GM21390 (cell line): Measurements from ENCODE around the gene CNTN4.
"Not testable (repeated sequence)": the region's sequence is repeated elsewhere in the genome, so short reads cannot be mapped to it uniquely, and the experiment has no call there.

ENCODE experiments used
- ATAC-seq: cut with Tn5 transposase; IDR thresholded peaks from one replicate; pipeline ENCODE4 v1.9.1; 2021; ENCODE audit not compliant: unreplicated experiment

CNTN4 gene

DNA sequence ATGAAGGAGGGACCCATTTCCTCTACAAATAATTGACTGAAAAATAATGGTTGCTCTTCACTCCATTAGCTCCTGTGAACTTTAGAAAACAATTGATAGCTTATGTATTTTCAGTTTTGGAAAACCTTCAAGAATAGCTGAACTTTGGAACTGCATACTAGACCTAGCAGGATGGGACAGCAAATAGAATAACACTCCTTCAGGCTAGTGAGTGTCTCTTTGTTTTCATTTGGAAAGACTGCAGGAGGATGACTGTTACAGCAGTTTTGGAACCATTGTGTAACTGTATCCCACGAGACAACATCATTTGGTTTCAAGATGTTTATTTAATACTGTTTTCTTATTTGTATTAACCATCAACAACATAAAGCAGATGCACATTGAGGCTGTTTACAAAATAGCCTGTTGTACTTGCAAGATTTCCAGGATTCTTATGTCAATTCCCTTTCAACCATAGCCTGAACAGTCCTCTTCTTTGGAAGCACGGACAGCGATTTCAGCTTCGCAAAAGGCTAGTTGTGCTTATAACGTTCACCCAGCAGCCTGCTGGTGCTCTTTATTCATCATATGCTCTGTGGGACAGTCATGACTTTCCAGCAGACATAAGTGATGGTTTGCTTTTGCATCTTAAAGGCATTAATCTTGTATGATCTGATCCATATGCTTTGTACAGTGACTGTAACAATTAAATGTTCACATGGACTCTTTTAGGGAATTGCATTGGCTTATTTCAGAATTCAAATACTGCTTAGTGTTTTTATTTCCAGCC is 676.0 kb downstream of the CNTN4 start:
- ATAC-seq, result no peak

DNA sequence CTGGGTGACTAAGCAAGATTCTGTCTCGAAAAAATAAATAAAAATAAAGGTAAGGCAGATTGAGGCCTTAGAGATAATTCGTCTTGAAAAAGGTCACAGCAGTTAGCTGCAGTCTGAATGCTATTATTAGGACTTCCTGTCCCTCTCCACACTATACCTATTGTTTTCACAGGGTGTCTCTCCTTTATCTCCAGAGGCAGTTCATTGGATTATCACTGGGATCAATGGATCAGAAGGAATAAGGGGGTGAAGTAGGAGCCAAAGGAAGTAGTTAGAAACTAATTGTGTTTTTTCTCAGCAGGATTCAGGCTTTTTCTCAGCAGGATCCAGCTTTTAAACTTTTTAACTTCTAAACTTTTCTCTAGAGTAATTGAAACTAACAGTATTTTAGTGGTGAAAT is 684.6 kb downstream of the CNTN4 start:
- no peak for ATAC-seq

DNA sequence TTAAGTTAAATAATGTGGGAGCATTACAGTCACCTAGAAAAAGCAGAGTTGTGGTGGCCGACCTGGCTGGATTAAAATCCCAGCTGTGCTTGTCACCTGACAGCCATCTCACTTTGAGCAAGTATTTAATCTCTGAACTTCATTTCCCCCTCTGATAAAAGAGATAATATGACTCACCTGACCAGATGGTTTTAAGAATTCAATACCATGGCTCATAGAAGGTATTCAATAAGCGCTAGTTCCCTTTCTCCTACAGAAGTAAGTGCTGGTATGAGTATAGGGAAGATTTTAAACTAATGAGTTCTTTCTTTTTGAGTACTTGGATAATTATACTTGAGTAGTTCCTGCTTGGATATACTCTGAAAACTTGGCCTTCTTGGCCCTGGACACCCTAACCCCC is 686.0 kb downstream of the CNTN4 start:
- ATAC-seq, result no peak

DNA sequence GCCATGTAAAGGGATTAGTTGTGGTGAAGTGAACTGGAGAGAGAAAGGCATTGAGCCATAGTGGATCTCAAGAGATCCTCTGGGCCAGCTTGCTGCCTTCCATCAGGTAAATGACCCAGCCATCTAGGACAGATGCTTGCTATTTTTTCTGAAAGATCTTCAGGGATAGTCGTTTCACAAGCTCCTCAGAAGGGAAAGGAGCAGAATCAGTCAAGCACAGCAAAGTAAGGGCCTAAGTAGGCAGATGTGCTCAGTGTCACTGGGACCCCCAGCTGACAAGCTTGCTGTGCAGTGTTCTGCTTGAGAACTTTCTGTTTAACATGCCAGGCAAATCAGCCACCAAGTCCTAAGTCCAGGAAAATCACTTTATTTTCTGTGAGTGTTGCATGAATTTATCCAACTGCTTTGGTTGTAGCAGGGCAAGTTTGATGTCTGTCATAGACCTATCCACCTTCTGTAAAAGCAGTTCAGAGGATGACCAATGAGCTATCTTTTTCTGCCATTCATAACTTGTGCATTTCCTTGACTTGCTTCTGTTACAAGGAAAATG is 691.7 kb downstream of the CNTN4 start:
- ATAC-seq, result no peak

DNA sequence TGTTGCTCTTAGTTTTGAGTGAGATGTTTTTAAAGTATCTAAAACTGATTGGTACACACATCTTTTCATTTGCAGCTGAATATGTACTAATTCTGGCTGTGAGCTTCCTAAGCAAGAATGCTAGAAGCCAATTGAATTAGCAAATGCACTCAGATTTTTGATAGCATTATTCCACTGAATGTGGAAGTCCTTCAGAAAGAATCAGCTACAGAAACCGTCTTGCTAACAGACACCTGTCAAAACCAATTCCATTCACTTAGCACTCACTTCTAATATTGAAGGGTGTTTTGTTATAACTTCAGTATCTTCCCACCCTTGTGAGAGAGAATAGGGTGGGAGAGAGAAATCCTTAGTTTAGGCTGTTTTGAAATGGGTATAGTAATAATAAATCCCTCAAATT is 693.8 kb downstream of the CNTN4 start:
- ATAC-seq, result no peak

DNA sequence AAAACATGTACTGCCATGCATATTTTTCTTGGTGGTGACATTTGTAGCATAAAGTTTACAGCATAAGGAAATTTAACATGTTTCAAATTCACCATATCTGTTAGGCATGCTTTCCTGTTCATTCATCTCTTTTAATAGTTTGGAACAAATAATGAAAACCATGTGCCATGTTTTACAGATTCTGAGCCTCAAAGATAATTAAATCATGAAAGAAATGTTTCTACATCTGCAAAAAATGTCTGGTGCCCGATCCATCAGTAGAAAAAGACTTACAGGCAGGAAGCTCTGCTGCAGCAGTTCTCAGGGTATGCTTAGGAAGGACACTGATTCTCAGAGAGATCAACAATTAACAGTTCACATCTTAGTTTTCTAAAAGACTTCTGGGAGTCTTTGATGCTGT is 695.3 kb downstream of the CNTN4 start:
- ATAC-seq, result no peak

DNA sequence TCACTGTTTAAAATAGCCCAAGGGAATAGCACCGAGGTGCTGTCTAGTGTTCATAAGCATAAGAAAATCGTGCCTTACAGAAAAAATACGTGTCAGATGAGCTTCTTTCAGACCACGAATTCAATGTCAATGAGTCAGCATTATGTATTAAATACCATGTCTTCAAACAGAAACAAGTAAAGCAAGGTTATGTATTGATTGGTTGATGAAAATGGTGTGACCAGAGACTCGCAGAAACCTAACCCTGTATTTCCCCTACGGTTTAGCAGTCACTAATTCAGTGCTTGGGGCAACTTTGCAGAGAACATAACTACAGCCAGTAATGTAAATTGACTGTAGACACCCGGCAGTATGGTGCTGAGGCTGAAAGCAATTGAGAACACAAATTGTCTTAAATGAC is 703.8 kb downstream of the CNTN4 start:
- no peak for ATAC-seq

DNA sequence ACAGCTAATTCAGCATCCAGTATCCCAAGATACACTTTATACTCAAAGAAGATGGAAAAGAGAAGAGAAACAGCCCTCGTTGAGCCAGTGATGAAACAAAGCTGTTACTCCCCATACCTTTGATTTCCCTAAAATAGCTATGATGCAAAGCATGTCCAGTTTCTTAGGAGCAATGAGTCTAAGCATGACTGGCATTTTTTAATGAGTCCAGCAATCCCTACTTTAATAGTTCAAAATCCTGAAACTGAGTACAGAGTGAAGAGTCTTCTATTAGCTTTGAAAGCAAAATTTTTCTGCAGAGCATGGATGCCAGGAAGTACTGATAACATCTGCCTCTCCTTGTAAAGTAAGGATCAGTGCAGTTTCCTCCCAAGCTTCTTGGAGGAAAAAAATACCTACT is 708.8 kb downstream of the CNTN4 start:
- no peak for ATAC-seq

DNA sequence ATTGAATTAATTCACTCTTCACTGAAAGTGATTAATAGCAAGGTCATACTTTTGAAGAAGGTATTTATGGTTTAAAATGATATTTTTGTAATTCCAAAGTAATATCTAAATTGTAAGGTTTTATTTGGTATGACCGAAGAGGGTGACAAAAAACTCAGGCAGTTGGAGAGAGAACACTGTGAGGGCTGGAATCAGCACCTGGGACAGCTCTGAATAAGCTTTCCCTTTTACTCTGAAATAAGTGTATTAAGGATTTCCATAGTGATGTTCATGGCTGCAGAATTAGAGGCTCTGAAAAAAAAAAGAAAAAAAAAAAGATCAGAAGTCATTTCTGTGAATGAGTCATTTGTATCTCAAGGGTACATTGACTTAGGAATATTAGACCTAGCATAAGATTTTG is 712.1 kb downstream of the CNTN4 start:
- no peak for ATAC-seq

DNA sequence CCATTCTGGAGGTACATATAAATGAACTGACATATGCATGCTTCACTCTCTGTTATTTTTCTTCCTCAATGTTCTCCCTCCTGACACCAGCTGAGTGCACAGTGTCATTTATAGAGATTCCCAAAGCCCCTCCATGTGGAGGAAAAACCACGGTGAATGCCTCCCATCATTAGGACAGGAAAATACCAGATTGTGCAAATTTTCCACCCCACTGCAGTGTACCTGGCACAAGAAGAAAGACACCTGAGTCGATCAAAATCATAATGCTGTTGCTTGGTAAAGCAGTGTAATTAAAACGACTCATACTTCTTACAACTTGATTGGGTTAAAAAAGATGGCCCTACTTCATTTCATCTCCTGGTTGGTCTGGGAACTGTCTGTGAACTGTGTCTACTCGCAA is 720.9 kb downstream of the CNTN4 start:
- ATAC-seq, result no peak

DNA sequence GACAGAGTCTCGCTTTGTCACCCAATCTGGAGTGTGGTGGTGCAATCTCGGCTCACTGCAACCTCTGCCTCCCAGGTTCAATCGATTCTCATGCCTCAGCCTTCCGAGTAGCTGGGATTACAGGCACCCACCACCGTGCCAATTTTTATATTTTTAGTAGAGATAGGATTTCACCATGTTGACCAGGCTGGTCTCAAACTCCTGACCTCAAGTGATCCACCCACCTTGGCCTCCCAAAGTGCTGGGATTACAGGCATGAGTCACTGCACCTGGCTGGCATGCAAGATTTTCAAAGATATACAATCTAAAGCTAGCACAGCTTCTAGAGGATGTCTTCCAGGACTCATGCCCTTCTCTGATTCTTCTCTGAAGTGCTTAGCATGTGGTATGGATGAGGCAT is 722.3 kb downstream of the CNTN4 start:
- ATAC-seq, result not testable (repeated sequence)

DNA sequence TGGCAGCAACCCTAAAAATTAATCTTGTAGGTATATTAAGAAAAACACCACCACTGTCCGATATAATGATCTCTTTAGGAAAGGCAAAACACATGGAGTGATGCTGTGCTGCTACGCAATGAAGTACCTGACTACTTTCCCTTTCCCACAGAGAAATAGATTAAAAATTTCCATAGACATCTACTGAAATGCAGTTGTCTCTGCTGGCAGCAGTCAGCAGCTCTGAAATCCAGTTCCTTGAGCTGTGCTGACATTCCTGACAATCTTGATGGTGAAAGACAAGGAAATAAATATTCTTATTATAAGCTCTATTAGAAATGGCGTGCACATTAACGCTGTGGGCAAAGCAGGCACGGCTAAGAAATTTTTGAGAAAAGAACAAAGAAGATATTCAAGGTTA is 723.9 kb downstream of the CNTN4 start:
- no peak for ATAC-seq

DNA sequence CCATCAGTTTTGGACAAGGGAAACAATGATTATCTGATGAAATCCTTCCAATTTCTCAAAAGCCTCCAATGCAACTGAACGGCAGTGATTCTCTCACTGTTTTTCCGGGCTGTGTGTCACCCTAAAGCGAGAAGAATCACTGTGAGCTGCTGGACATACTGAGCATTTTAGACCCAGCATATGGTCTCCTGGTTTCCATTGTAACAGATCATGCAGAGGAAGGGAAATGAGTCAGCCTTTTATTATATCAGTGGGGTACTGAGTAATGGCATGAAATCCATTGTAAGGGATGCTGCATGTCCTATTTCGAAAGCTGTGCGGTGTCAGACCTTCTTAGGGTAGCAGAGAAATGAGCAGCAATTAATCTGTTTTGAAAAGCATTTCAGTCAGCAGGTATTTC is 724.4 kb downstream of the CNTN4 start:
- no peak for ATAC-seq

DNA sequence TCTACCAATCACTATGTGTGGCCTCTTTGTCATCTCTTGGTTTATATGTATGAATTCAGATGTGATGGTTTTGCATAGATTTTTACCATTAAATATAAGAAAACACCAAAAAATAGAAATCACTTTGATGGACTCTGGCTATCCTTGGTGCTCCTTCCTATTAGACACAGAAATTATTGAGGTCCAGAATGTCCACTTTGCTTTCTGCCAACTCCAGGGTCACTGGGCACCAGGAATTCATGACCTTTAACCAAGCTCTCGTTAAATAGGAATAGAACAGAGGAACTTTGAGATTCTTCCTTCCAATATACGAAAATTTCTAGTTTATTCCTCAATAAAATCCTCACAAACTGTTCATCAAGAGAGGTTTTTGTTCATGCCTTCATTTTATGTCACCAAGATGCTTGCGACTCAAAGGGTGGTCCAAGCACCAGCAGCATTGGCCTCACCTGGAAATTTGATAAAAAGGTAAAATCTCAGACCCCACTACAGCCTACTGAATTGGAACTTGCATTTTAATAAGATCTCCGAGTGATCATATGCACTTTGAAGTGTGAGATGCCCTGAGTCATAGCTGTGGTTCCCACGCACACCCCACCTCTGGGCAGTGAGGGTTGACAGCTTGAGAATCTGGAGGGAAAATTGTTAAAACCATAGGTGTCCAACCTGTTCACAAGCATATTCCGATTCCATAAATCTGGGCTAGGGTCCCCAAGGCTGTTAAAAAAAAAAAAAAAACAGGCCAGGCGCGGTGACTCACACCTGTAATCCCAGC is 725.0 kb downstream of the CNTN4 start:
- no peak for ATAC-seq

DNA sequence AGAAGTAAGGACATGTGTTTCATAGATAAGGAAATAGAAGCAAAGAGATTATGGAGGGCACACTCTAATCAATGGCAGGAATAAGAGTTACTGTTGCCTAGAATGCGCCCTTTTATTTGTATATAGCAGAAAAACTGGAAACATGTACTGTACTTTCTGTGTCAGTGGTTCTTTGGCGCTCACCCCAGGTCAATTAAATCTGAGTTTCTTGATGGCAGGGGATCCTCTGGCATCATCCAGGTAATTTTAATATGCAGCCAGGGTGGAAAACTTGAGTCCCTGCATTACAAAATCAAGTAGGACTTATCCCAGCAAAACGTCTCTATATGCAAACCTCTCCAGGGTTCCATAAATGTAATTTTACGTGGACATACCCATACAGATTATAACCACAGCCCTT is 727.4 kb downstream of the CNTN4 start:
- ATAC-seq, result no peak

DNA sequence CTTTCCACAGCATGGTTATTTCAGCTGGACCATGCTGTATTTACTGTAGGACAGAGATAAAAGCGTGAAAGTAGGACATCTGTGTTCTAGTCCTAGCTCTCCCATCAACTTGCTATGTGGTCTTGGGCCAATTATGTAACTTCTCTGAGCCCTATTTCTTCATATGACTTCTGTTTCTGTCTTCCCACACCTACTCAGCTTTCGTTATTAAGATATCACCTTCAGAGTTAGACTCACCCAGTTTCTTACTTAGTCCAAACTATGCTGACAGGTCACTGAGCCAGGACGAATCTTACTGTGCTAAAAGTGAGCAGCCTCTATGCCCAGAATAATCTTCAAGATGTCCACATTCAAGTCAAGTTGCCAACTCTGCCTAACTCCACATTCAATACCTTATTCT is 727.8 kb downstream of the CNTN4 start:
- ATAC-seq, result no peak

DNA sequence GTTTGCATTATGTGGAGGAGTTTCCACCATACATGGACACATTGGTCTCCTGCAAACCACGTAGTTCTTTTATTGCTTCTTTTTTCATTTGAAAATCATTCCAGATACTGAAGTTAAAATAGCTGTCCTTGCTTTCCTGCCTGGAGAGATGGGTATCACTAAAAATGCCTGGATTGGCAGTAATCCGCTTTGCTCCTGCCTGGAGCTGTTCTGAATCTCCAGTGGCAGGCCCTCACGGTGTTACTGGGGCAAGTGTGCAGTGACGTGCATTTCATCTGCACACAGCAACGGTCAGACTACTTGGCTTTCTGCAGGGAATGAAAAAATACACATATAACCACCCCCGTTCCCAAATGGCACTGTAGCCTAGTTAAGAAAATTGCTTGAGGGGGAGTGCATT is 738.6 kb downstream of the CNTN4 start:
- ATAC-seq, result no peak

DNA sequence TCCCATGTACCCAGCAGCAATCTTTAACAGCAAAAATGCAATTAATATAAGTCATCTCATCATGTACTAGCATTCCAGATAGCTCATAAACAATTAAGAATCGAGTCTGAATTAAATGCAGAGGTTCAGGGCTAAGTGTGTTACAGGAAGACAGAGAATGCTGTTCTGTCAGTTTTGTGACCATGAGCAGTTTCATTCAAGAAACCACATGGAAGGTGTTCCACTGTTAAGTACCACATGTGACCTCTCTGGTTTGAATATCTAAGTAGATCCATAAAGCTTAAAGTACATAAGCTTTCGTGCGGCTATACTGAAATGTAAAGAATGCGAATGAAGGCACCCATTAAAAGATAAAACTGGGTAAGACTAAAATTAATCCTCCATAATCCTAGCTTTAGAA is 739.2 kb downstream of the CNTN4 start:
- no peak for ATAC-seq

DNA sequence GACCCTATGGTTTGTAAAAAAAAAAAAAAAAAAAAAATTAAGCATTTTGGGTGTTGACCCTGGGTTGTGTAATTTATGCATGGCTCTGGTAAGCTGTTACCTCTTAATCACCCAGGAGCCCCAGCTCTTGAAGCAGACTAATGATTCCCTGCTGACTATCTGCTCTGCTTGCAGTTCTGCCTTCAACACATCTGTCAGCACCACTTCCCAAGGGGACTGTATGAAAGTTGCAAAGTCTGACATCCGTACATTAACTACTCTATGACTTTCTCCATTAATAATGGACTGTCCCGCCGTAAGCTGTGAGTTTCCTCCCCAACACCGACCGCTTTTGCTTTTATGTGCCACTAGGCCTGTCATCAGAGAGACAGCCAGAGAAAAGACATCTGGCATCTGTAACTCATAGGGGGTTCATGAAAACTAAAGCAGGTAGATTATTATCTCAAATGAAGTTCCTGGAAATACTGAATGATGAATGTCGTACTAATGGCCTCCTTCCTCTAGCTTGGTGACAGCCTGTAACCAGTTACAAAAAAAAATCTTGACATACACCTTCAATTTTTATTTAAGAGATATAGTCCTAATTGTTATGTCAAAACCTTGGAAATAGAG is 740.0 kb downstream of the CNTN4 start:
- no peak for ATAC-seq

DNA sequence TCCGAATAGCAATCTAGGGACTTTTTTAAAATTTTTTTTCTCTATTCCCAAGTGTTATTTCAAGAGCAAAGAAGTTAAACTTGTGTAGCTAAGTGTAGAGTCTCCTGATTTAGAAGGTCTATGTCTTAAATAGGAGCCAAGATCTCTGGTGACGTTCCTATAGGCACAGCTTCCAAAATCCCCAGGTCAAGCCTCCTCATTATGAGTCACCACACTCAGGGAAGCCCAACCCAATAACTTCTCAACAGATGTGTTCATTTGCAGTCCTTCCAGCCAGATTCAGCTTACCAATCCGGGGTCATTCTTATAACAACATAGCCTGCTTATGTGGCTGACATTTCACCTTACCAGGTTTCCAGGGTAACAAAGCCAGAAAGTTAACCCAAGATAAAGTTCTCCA is 741.2 kb downstream of the CNTN4 start:
- ATAC-seq, result no peak

DNA sequence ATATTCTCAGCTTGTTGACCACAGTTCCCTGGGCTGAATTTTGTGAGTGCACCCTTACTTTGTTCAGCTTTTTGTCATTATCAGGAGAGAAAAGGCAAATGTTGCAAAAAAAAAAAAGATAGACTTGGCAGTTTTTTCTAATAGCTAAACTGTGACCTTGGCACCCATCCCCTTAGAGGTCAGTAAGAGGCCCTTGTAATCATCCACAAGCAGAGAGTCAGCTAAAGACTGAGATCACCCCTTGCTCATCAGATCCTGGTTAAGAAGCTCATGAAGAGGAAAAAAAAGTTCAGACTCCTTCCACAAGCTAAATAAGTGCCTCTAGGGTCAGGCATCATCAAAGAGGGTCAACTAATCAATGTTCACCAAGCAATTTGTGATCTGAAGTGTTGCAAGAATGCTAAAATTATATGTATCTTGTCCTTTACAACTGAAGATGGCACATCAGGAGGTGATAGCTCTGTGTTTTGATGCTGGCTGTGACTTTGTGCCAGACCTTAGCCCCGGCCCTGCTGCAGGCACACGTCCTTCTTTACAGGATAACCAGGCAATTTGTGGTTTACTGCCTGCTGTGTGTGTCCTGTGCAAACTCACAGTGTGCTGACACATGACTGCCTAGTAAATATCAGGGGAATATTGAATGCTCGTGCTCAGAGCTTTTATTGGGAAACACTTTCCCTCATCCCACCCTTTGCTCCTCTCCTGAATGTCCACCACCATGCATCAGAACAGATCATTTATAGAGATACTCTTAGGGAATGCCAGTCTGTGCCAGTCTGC is 748.6 kb downstream of the CNTN4 start:
- ATAC-seq, result no peak
